ENCODE data around the gene PI3.

PI3 gene

GRCh38 chr20:45223136-45223535 lies 48.4 kb downstream of the PI3 start:
- DNase-seq (ENCODE audit: low read depth): no peak
- no peak for TF ChIP-seq CTCF (IDR thresholded peaks at IDR 0.05; ENCODE audit: control insufficient read depth, extremely low read depth, insufficient read depth)
- H3K4me3 ChIP-seq (ENCODE audit: low read depth, low read length): no peak overlapping the region

All from LNCaP clone FGC (cell line).